Skeletal muscle satellite cell (primary cell): ENCODE measurements around the gene AKAP1. TPM values are rescaled to one million over a fixed set of nuclear protein-coding genes. Genes with fewer than 3 reads are reported as not detected.

Experiments used
- H3K27me3 ChIP-seq: 2 replicates; pipeline ENCODE4 v1.7.0; 2013; ENCODE audit warnings: low read length; ENCODE audit not compliant: control insufficient read depth, insufficient read depth
- H3K36me3 ChIP-seq: 2 replicates; pipeline ENCODE4 v1.7.0; 2013; ENCODE audit warnings: mild to moderate bottlenecking, control low read depth, low read length; ENCODE audit not compliant: insufficient read depth
- H3K4me1 ChIP-seq: 2 replicates; pipeline ENCODE4 v1.7.0; 2013; ENCODE audit warnings: low read length; ENCODE audit not compliant: control insufficient read depth, insufficient read depth
- H3K4me2 ChIP-seq: 2 replicates; pipeline ENCODE4 v1.7.0; 2013; ENCODE audit warnings: mild to moderate bottlenecking, low read length
- H3K4me3 ChIP-seq: 2 replicates; pipeline ENCODE4 v1.7.0; 2013; ENCODE audit warnings: low read length
- H3K9ac ChIP-seq: 2 replicates; pipeline ENCODE4 v1.7.0; 2013; ENCODE audit warnings: mild to moderate bottlenecking, low read depth, low read length, moderate library complexity
- H3K9me3 ChIP-seq: replicated peaks from 2 replicates; pipeline ENCODE4 v1.7.0; 2013; ENCODE audit warnings: mild to moderate bottlenecking, control low read depth, low read length
- total RNA-seq: library from RNA; depleted of rRNA; stranded (reverse); fragments of >200 nt; gene quantifications from 2 replicates; pipeline ENCODE4 v1.2.3, GENCODE V29; 2012; rRNA removed

Gene AKAP1
- 15.2 and 15.5 TPM in 2 replicates for total RNA-seq

- Histone ChIP-seq H3K4me3 (peak within 1 kb of the TSS; percentile 94), H3K36me3 (no peaks in the 10 kb centered on the region), H3K9ac (peak within 1 kb of the TSS; percentile 94)
Measured at GRCh38 chr17:57084802-57085447, at the start of gene AKAP1. TSS of gene AKAP1 (plus strand) at chr17:57085246. CDS start at chr17:57105465, 20,219 bp downstream.

GRCh38 chr17:57035971-57036481 lies 49.0 kb upstream of the AKAP1 start:
- H3K36me3 ChIP-seq, result no peaks in the 10 kb centered on the region
- no peaks in the 10 kb centered on the region for H3K9me3 ChIP-seq
- H3K27me3 ChIP-seq, result peaks cover 66% of the 10 kb centered on the region
- H3K4me1 ChIP-seq, result no peaks in the 10 kb centered on the region
- H3K4me3 ChIP-seq, result no peak overlapping the region
- H3K4me2 ChIP-seq, result no peak overlapping the region
- no peak overlapping the region for H3K9ac ChIP-seq

More at GRCh38 chr17:57084802-57085447, at the start of gene AKAP1:
- Histone ChIP-seq H3K4me1 (peaks cover 11% of the 10 kb centered on the region), H3K4me2 (peak within 1 kb of the TSS; percentile 89), H3K27me3 (no peaks in the 10 kb centered on the region), H3K9me3 (no peaks in the 10 kb centered on the region)

GRCh38 chr17:57037411-57037810 lies 47.6 kb upstream of the AKAP1 start:
- Histone ChIP-seq H3K9ac (no peak overlapping the region), H3K36me3 (no peaks in the 10 kb centered on the region), H3K4me1 (no peaks in the 10 kb centered on the region), H3K9me3 (no peaks in the 10 kb centered on the region), H3K4me2 (no peak overlapping the region), H3K27me3 (peaks cover 77% of the 10 kb centered on the region), H3K4me3 (no peak overlapping the region)

GRCh38 chr17:57038486-57038885 lies 46.6 kb upstream of the AKAP1 start:
- Histone ChIP-seq H3K4me2 (no peak overlapping the region), H3K9me3 (no peaks in the 10 kb centered on the region), H3K27me3 (peaks cover 83% of the 10 kb centered on the region), H3K9ac (no peak overlapping the region), H3K4me1 (no peaks in the 10 kb centered on the region), H3K36me3 (no peaks in the 10 kb centered on the region), H3K4me3 (no peak overlapping the region)

GRCh38 chr17:57040571-57040970 lies 44.5 kb upstream of the AKAP1 start:
- no peak overlapping the region for H3K4me2 ChIP-seq
- H3K27me3 ChIP-seq, result peaks cover 90% of the 10 kb centered on the region
- H3K4me3 ChIP-seq, result no peak overlapping the region
- no peaks in the 10 kb centered on the region for H3K36me3 ChIP-seq
- H3K9ac ChIP-seq, result no peak overlapping the region
- no peaks in the 10 kb centered on the region for H3K9me3 ChIP-seq
- peaks cover 3% of the 10 kb centered on the region for H3K4me1 ChIP-seq

- Histone ChIP-seq H3K27me3 (peaks cover 86% of the 10 kb centered on the region), H3K36me3 (no peaks in the 10 kb centered on the region)
Measured at GRCh38 chr17:57043276-57043675, 41.8 kb upstream of the AKAP1 start.

GRCh38 chr17:57044976-57045867 lies 39.8 kb upstream of the AKAP1 start:
- Histone ChIP-seq H3K27me3 (peaks cover 81% of the 10 kb centered on the region), H3K9ac (no peak overlapping the region), H3K4me3 (peak overlapping the region; percentile 59), H3K4me1 (peaks cover 13% of the 10 kb centered on the region), H3K36me3 (no peaks in the 10 kb centered on the region), H3K4me2 (peak overlapping the region; percentile 76), H3K9me3 (no peaks in the 10 kb centered on the region)

More at GRCh38 chr17:57043276-57043675, 41.8 kb upstream of the AKAP1 start:
- Histone ChIP-seq H3K4me3 (no peak overlapping the region), H3K9me3 (no peaks in the 10 kb centered on the region), H3K9ac (no peak overlapping the region), H3K4me1 (peaks cover 13% of the 10 kb centered on the region), H3K4me2 (no peak overlapping the region)

- Histone ChIP-seq H3K36me3 (no peaks in the 10 kb centered on the region), H3K9me3 (no peaks in the 10 kb centered on the region), H3K4me2 (peak overlapping the region; percentile 76), H3K4me1 (peaks cover 13% of the 10 kb centered on the region), H3K27me3 (peaks cover 72% of the 10 kb centered on the region), H3K4me3 (peak overlapping the region; percentile 59), H3K9ac (no peak overlapping the region)
Measured at GRCh38 chr17:57045868-57046704, 39.0 kb upstream of the AKAP1 start.

GRCh38 chr17:57046749-57047148 lies 38.3 kb upstream of the AKAP1 start:
- no peaks in the 10 kb centered on the region for H3K9me3 ChIP-seq
- peaks cover 68% of the 10 kb centered on the region for H3K27me3 ChIP-seq
- no peak overlapping the region for H3K9ac ChIP-seq
- no peak overlapping the region for H3K4me3 ChIP-seq
- H3K4me1 ChIP-seq, result peaks cover 13% of the 10 kb centered on the region
- H3K4me2 ChIP-seq, result peak overlapping the region; percentile 76
- H3K36me3 ChIP-seq, result no peaks in the 10 kb centered on the region

GRCh38 chr17:57048096-57048495 lies 37.0 kb upstream of the AKAP1 start:
- Histone ChIP-seq H3K4me3 (no peak overlapping the region), H3K27me3 (peaks cover 66% of the 10 kb centered on the region), H3K36me3 (no peaks in the 10 kb centered on the region), H3K9me3 (no peaks in the 10 kb centered on the region), H3K9ac (no peak overlapping the region), H3K4me1 (peaks cover 13% of the 10 kb centered on the region), H3K4me2 (no peak overlapping the region)

GRCh38 chr17:57050306-57050705 lies 34.7 kb upstream of the AKAP1 start:
- Histone ChIP-seq H3K27me3 (peaks cover 46% of the 10 kb centered on the region), H3K4me2 (no peak overlapping the region), H3K9ac (no peak overlapping the region), H3K4me3 (no peak overlapping the region), H3K4me1 (peaks cover 12% of the 10 kb centered on the region), H3K36me3 (no peaks in the 10 kb centered on the region), H3K9me3 (no peaks in the 10 kb centered on the region)
